ENCODE results near the gene FZD4. TPM values are rescaled to one million over a fixed set of nuclear protein-coding genes. Genes with fewer than 3 reads are reported as not detected.
"Not testable (repeated sequence)": the region's sequence is repeated elsewhere in the genome, so short reads cannot be mapped to it uniquely, and the experiment has no call there.

Gene FZD4
- total RNA-seq, 5 donors from 2014 or later (not counting 1 experiment from before 2014, with no cell fraction given) = 0.13 to 0.35 (median 0.20) TPM; not detected in 2

DNA sequence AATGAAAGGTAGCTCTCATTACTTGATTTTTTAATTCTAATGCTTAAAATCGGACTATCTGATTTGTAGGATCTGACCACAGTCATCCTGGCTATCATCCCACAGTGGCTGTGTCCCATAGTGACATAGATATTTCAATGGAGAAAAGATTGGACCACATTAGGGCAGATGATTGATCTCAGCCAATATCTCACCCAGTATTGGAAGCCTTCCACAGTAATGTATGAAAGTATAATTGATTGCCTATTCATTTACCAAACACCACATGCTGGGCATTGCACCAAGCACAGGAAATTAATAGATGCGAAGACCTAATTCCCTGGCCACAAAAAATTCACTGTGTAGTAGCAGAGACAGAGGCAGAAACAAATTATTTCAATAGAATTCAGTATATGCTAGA, 37.6 kb downstream of the FZD4 start:
- Histone ChIP-seq H3K4me3 (ENCODE audit: control insufficient read depth in 1 of 2, extremely low read depth in 1 of 2, low read length in 1 of 2) (no peak overlapping the region), H3K36me3 (ENCODE audit: control insufficient read depth in 2 of 2, extremely low read depth in 1 of 2, insufficient read depth in 1 of 2, low read length in 1 of 2) (no peaks in the 10 kb centered on the region), H3K27ac (ENCODE audit: low read length) (no peak overlapping the region), H3K27me3 (replicated peaks in 1 of 2; ENCODE audit: control insufficient read depth in 2 of 2, extremely low read depth in 1 of 2, insufficient read depth in 2 of 2, low read length in 1 of 2) (no peaks in the 10 kb centered on the region), H3K9me3 (no peaks in the 10 kb centered on the region), H3K4me1 (ENCODE audit: control insufficient read depth in 1 of 2, extremely low read depth in 1 of 2, insufficient read depth in 2 of 2, low read length in 2 of 2) (peaks cover 2 to 4% of the 10 kb centered on the region in 2 experiments)
- Mint-ChIP-seq H3K9me3 (peaks cover 0 to 4% (median 0%) of the 10 kb centered on the region in 3 donors), H3K4me1 (peaks cover 0 to 9% (median 4%) of the 10 kb centered on the region in 3 donors), H3K4me3 (no peak overlapping the region), H3K27me3 (no peaks in the 10 kb centered on the region), H3K27ac (no peak overlapping the region), H3K36me3 (no peaks in the 10 kb centered on the region)
- ATAC-seq (replicated peaks in 1 of 4) (no peak), DNase-seq (no peak)
- ChIA-PET POLR2A (no interaction called here), CTCF (interaction anchor here in 1 of 2 donors (0.6 to 1.6 kb wide), 2 partner anchors 47 to 375 kb away, joined by 3 to 4 read pairs; no protein-coding TSS in a partner anchor)
- no CpG with 5 or more reads among the region's 2 CpGs for WGBS (ENCODE audit: insufficient coverage)

DNA sequence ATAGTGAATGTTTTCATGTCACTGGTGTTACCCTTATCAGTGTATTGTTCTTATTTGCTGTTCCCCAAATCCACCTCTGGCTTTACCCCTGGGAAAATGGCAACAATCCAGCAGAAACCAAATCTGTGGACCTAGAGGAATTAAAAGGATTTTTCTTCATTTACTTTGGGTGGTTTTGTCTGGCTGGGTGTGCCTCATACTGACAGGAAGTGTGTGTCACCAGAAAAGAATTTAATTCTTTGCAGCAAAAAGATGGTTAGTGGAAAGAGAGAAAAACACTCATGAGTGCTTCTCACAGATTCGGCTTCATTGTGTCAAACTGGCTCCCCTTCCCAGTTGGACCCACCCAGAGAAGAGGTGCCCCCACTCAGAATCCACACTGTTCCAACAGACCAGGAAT, 38.9 kb downstream of the FZD4 start:
- Mint-ChIP-seq H3K4me3 (no peak overlapping the region), H3K36me3 (no peaks in the 10 kb centered on the region), H3K9me3 (peaks cover 0 to 7% (median 4%) of the 10 kb centered on the region in 3 donors), H3K4me1 (peaks cover 0 to 9% (median 4%) of the 10 kb centered on the region in 3 donors), H3K27ac (no peak overlapping the region), H3K27me3 (no peaks in the 10 kb centered on the region)
- no peaks in the 10 kb centered on the region for H3K36me3 ChIP-seq (ENCODE audit: control insufficient read depth in 2 of 2, extremely low read depth in 1 of 2, insufficient read depth in 1 of 2, low read length in 1 of 2)
- no peak for ATAC-seq (replicated peaks in 1 of 4)
- ChIA-PET POLR2A (interaction anchor here in 1 of 2 donors (0.6 kb wide), 1 partner anchor 85 kb away, joined by 4 read pairs; no protein-coding TSS in a partner anchor), CTCF (no interaction called here)
- H3K27ac ChIP-seq (ENCODE audit: low read length) = no peak overlapping the region
- DNase-seq = no peak
- H3K4me3 ChIP-seq (ENCODE audit: control insufficient read depth in 1 of 2, extremely low read depth in 1 of 2, low read length in 1 of 2) = no peak overlapping the region
- H3K27me3 ChIP-seq (replicated peaks in 1 of 2; ENCODE audit: control insufficient read depth in 2 of 2, extremely low read depth in 1 of 2, insufficient read depth in 2 of 2, low read length in 1 of 2) = no peaks in the 10 kb centered on the region
- no CpG with 5 or more reads among the region's 1 CpG for WGBS (ENCODE audit: insufficient coverage)
- no peaks in the 10 kb centered on the region for H3K9me3 ChIP-seq
- peaks cover 2 to 4% of the 10 kb centered on the region in 2 experiments for H3K4me1 ChIP-seq (ENCODE audit: control insufficient read depth in 1 of 2, extremely low read depth in 1 of 2, insufficient read depth in 2 of 2, low read length in 2 of 2)

DNA sequence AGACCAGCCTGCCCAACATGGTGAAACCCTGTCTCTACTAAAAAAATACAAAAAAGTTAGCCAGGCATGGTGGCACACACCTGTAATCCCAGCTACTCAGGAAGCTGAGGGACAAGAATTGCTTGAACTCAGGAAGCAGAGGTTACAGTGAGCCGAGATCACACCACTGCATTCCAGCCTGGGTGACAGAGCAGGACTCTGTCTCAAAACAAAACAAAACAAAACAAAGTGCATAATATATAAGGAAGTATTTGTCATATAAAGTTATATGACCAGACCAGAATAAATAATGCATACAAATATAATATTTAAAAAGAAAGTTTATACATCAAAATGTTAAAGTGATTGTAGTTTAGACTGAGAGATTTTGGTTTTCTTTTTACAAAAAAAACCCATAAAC, 39.3 kb downstream of the FZD4 start:
- H3K27me3 ChIP-seq (replicated peaks in 1 of 2; ENCODE audit: control insufficient read depth in 2 of 2, extremely low read depth in 1 of 2, insufficient read depth in 2 of 2, low read length in 1 of 2); H3K27me3 Mint-ChIP-seq; H3K4me3 ChIP-seq (ENCODE audit: control insufficient read depth in 1 of 2, extremely low read depth in 1 of 2, low read length in 1 of 2); H3K9me3 ChIP-seq; H3K4me1 Mint-ChIP-seq; ATAC-seq (replicated peaks in 1 of 4); H3K27ac ChIP-seq (ENCODE audit: low read length); H3K9me3 Mint-ChIP-seq; H3K4me1 ChIP-seq (ENCODE audit: control insufficient read depth in 1 of 2, extremely low read depth in 1 of 2, insufficient read depth in 2 of 2, low read length in 2 of 2); DNase-seq; H3K4me3 Mint-ChIP-seq; H3K36me3 Mint-ChIP-seq; CTCF ChIA-PET; H3K36me3 ChIP-seq (ENCODE audit: control insufficient read depth in 2 of 2, extremely low read depth in 1 of 2, insufficient read depth in 1 of 2, low read length in 1 of 2); H3K27ac Mint-ChIP-seq: not testable (repeated sequence)
- no CpG with 5 or more reads among the region's 1 CpG for WGBS (ENCODE audit: insufficient coverage)
- POLR2A ChIA-PET = interaction anchor here in 1 of 2 donors (0.6 kb wide), 1 partner anchor 85 kb away, joined by 4 read pairs; no protein-coding TSS in a partner anchor

DNA sequence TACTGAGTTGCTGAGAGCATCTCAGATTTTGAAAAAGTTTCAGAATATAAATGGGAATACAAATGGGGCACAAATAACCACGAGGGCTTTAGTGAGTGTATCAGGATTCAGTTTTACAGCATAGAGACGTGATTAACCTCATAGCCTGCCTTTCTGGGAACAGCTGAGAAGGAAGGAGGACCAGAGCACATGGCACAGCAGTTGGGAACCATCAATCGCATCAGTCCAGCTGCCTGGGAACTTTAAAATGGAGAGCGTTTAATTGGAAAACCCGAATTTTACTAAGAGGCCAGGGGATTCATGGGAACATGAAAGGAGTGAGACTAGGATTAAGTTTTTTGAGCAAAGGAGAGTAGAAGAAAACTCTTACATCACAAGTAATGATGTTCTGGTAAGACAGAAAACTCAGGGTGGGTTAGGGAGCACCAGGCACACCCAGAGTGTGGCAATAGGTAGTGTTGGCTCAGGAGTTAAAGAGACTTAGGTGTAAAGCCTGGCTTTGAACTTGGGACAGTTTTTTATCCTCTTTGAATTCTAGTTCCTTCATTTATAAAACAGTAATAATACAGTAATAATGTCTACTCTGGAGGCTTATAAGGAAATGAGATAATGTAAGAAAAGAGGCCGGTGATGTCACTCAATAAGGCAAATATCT, 40.2 kb downstream of the FZD4 start:
- H3K27ac ChIP-seq (ENCODE audit: low read length) = no peak overlapping the region
- no peaks in the 10 kb centered on the region for H3K36me3 ChIP-seq (ENCODE audit: control insufficient read depth in 2 of 2, extremely low read depth in 1 of 2, insufficient read depth in 1 of 2, low read length in 1 of 2)
- no peak overlapping the region for H3K4me3 Mint-ChIP-seq
- H3K9me3 Mint-ChIP-seq = peaks cover 0 to 7% (median 4%) of the 10 kb centered on the region in 3 donors
- peaks cover 0 to 3% of the 10 kb centered on the region in 2 donors for H3K27me3 Mint-ChIP-seq
- no peaks in the 10 kb centered on the region for H3K9me3 ChIP-seq
- ATAC-seq (replicated peaks in 1 of 4) (no peak), DNase-seq (no peak)
- WGBS (ENCODE audit: insufficient coverage) = 79% methylated on average over 5 of the region's 6 CpGs
- peaks cover 2 to 4% of the 10 kb centered on the region in 2 experiments for H3K4me1 ChIP-seq (ENCODE audit: control insufficient read depth in 1 of 2, extremely low read depth in 1 of 2, insufficient read depth in 2 of 2, low read length in 2 of 2)
- H3K36me3 Mint-ChIP-seq = no peaks in the 10 kb centered on the region
- no peaks in the 10 kb centered on the region for H3K27me3 ChIP-seq (replicated peaks in 1 of 2; ENCODE audit: control insufficient read depth in 2 of 2, extremely low read depth in 1 of 2, insufficient read depth in 2 of 2, low read length in 1 of 2)
- H3K4me1 Mint-ChIP-seq = peaks cover 0 to 9% (median 4%) of the 10 kb centered on the region in 3 donors
- ChIA-PET CTCF (no interaction called here), POLR2A (no interaction called here)
- no peak overlapping the region for H3K4me3 ChIP-seq (ENCODE audit: control insufficient read depth in 1 of 2, extremely low read depth in 1 of 2, low read length in 1 of 2)
- no peak overlapping the region for H3K27ac Mint-ChIP-seq

DNA sequence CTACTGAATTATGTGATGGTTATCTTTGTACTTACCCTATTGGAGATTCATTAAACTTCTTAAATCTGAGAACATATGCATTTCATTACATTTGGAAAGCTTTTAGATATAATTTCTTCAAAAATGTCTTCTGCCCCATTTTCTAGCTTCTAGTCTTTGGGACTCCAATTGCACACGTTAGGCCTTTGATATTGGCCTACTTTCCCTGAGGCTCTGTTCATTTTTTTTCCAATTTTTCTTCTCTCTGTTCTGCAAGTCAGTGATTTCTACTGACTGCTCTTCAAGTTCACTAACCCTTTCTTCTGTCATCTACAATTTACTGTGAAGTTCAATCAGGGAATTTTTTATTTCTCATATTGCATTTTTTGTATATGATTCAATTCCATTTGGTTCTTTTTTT, 43.0 kb downstream of the FZD4 start:
- H3K4me3 ChIP-seq (ENCODE audit: control insufficient read depth in 1 of 2, extremely low read depth in 1 of 2, low read length in 1 of 2) = no peak overlapping the region
- peaks cover 0 to 4% of the 10 kb centered on the region in 2 experiments for H3K4me1 ChIP-seq (ENCODE audit: control insufficient read depth in 1 of 2, extremely low read depth in 1 of 2, insufficient read depth in 2 of 2, low read length in 2 of 2)
- ChIA-PET CTCF (no interaction called here), POLR2A (no interaction called here)
- DNase-seq = no peak
- no peaks in the 10 kb centered on the region for H3K36me3 Mint-ChIP-seq
- peaks cover 0 to 8% (median 4%) of the 10 kb centered on the region in 3 donors for H3K4me1 Mint-ChIP-seq
- H3K36me3 ChIP-seq (ENCODE audit: control insufficient read depth in 2 of 2, extremely low read depth in 1 of 2, insufficient read depth in 1 of 2, low read length in 1 of 2) = no peaks in the 10 kb centered on the region
- no peaks in the 10 kb centered on the region for H3K27me3 ChIP-seq (replicated peaks in 1 of 2; ENCODE audit: control insufficient read depth in 2 of 2, extremely low read depth in 1 of 2, insufficient read depth in 2 of 2, low read length in 1 of 2)
- peaks cover 0 to 7% (median 4%) of the 10 kb centered on the region in 3 donors for H3K9me3 Mint-ChIP-seq
- H3K27ac ChIP-seq (ENCODE audit: low read length) = no peak overlapping the region
- H3K27ac Mint-ChIP-seq = no peak overlapping the region
- H3K4me3 Mint-ChIP-seq = no peak overlapping the region
- H3K27me3 Mint-ChIP-seq = peaks cover 0 to 3% of the 10 kb centered on the region in 2 donors
- 20% methylated on average over 1 of the region's 1 CpG for WGBS (ENCODE audit: insufficient coverage)
- H3K9me3 ChIP-seq = no peaks in the 10 kb centered on the region
- no peak for ATAC-seq (replicated peaks in 1 of 4)

DNA sequence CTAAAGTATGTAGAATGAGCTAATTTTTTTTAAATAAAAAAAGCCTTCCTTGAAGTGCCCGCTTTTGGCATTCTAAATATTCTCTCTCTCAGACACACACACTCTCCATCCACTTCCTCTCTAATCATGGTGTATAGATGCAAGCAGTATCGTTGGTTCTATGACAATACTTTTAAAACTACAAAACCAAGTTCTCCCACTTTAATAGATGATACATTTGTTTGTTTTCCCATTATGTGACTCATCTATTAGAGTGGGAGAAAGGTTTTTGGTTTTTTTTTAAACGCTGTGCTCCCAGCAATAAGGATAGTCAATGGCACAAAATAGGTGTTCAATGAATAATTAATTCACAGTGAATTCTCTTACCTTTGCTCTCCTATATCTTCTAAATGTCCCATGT, 44.6 kb downstream of the FZD4 start:
- no peak overlapping the region for H3K4me3 ChIP-seq (ENCODE audit: control insufficient read depth in 1 of 2, extremely low read depth in 1 of 2, low read length in 1 of 2)
- no peaks in the 10 kb centered on the region for H3K36me3 ChIP-seq (ENCODE audit: control insufficient read depth in 2 of 2, extremely low read depth in 1 of 2, insufficient read depth in 1 of 2, low read length in 1 of 2)
- peaks cover 0 to 3% of the 10 kb centered on the region in 2 donors for H3K27me3 Mint-ChIP-seq
- no peaks in the 10 kb centered on the region for H3K27me3 ChIP-seq (replicated peaks in 1 of 2; ENCODE audit: control insufficient read depth in 2 of 2, extremely low read depth in 1 of 2, insufficient read depth in 2 of 2, low read length in 1 of 2)
- ATAC-seq (replicated peaks in 1 of 4) (no peak), DNase-seq (no peak)
- no peak overlapping the region for H3K4me3 Mint-ChIP-seq
- no peaks in the 10 kb centered on the region for H3K4me1 ChIP-seq (ENCODE audit: control insufficient read depth in 1 of 2, extremely low read depth in 1 of 2, insufficient read depth in 2 of 2, low read length in 2 of 2)
- WGBS (ENCODE audit: insufficient coverage) = no CpG with 5 or more reads among the region's 3 CpGs
- H3K36me3 Mint-ChIP-seq = no peaks in the 10 kb centered on the region
- ChIA-PET POLR2A (no interaction called here), CTCF (no interaction called here)
- no peaks in the 10 kb centered on the region for H3K9me3 ChIP-seq
- no peak overlapping the region for H3K27ac ChIP-seq (ENCODE audit: low read length)
- H3K4me1 Mint-ChIP-seq = no peaks in the 10 kb centered on the region
- peaks cover 0 to 7% (median 4%) of the 10 kb centered on the region in 3 donors for H3K9me3 Mint-ChIP-seq
- H3K27ac Mint-ChIP-seq = no peak overlapping the region

All from T-cell (primary cell).